Body of pancreas (tissue), 4 donors: ENCODE data around the gene MRPS35. TPM values are rescaled to one million over a fixed set of nuclear protein-coding genes. Genes with fewer than 3 reads are reported as not detected.

ENCODE experiments used
- ATAC-seq: fragments of 150-250 bp; one replicate; pipeline ENCODE4 v1.9.1; 2016
- DNase-seq, 4 donors: peaks; one replicate each; pipeline ENCODE4 v3.0.0-alpha.2; 2019
- H3K27ac ChIP-seq, 4 donors: fragments of 200-600 bp; sonication (generic); 1 replicate in 3 of 4; 2 replicates in 1 of 4; pipeline versions ENCODE4 v1.5.1 to v1.6.1; 2016 to 2019; ENCODE audit warnings: mild to moderate bottlenecking in 1 of 4, mixed read lengths in 1 of 4, moderate library complexity in 1 of 4
- H3K27me3 ChIP-seq, 2 donors: fragments of 200-600 bp; sonication (generic); one replicate each; pipeline ENCODE4 v1.6.0; 2016; ENCODE audit warnings: mild to moderate bottlenecking in 1 of 2
- H3K36me3 ChIP-seq, 2 donors: fragments of 200-600 bp; sonication (generic); replicated peaks in 1 of 2; 2 replicates each; pipeline ENCODE4 v1.5.1; 2016; ENCODE audit warnings: low read depth in 2 of 2; ENCODE audit not compliant: insufficient read depth in 1 of 2
- H3K4me1 ChIP-seq: fragments of 200-600 bp; sonication (generic); one replicate; pipeline ENCODE4 v1.6.0; 2016
- H3K4me3 ChIP-seq, 2 donors: fragments of 200-600 bp; sonication (generic); 1 replicate in 1 of 2; 2 replicates in 1 of 2; pipeline ENCODE4 v1.5.1; 2016 to 2019
- H3K9me3 ChIP-seq, 3 donors: fragments of 200-600 bp; sonication (generic); 1 replicate in 2 of 3; 2 replicates in 1 of 3; pipeline ENCODE4 v1.5.1; 2016
- POLR2A ChIP-seq, 3 donors: fragments of 450-650 bp; IDR thresholded peaks; one replicate each; pipeline ENCODE4 v1.6.1; 2016; ENCODE audit warnings: antibody characterized with exemption in 3 of 3, mild to moderate bottlenecking in 2 of 3
- WGBS, 2 donors: methylation state at CpG; one replicate each; pipeline ENCODE4 v1.1.5; 2017; 5-methylcytosine and 5-hydroxymethylcytosine counted together
- intact Hi-C: fragments of 100-400 bp; cut with DNase I; formaldehyde crosslinking; loops from one replicate; pipeline ENCODE4 v1.15.1; 2023
- total RNA-seq, 2 donors: library from RNA; depleted of rRNA; stranded (reverse); fragments of >200 nt; gene quantifications; one replicate each; pipeline ENCODE4 v1.1.0, GENCODE V29; 2016
- TF ChIP-seq, protein P1 (sequence below), 7 experiments: fragments of 450-650 bp in 4 of 7; fragments of 200-600 bp in 3 of 7; sonication (generic) in 3 of 7; IDR thresholded peaks; one replicate each; pipeline ENCODE4 v1.5.1; 2016 to 2019; ENCODE audit warnings: antibody characterized with exemption in 7 of 7

MRPS35 gene
- total RNA-seq, 2 donors from 2014 or later, result 14.3 to 16.5 TPM

DNA sequence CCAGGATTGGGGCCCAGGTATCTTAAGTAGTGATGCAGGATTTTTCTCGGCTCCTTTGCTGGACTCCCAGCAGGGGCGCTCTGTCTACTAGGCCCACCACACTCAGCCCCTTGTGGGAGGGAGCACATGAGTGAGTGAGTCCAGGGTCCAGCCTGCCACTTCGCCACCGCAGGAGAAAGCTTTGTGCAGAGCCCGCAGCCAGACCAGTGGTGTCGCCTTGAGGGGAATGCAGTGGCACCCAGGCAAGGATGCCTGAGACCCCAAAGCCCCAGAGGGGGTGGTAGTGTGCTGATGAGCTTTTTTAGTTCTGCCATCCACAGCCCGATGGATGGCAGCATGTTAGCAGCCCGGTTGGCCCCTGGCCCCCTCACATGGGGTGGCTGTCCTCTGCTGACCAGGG is 5.4 kb upstream of the MRPS35 start:
- no peaks in the 10 kb centered on the region for H3K36me3 ChIP-seq
- 71 to 78% methylated on average over 6 to 8 of the region's 8 CpGs for WGBS, 2 donors
- no peaks in the 10 kb centered on the region for H3K9me3 ChIP-seq
- no peaks in the 10 kb centered on the region for H3K4me1 ChIP-seq
- intact Hi-C loops, result no loop called here
- no peak for DNase-seq
- TF ChIP-seq, protein P1, sequence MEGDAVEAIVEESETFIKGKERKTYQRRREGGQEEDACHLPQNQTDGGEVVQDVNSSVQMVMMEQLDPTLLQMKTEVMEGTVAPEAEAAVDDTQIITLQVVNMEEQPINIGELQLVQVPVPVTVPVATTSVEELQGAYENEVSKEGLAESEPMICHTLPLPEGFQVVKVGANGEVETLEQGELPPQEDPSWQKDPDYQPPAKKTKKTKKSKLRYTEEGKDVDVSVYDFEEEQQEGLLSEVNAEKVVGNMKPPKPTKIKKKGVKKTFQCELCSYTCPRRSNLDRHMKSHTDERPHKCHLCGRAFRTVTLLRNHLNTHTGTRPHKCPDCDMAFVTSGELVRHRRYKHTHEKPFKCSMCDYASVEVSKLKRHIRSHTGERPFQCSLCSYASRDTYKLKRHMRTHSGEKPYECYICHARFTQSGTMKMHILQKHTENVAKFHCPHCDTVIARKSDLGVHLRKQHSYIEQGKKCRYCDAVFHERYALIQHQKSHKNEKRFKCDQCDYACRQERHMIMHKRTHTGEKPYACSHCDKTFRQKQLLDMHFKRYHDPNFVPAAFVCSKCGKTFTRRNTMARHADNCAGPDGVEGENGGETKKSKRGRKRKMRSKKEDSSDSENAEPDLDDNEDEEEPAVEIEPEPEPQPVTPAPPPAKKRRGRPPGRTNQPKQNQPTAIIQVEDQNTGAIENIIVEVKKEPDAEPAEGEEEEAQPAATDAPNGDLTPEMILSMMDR (IDR thresholded peaks at IDR 0.05), result no peak
- TF ChIP-seq POLR2A (IDR thresholded peaks at IDR 0.05), result no peak
- H3K27ac ChIP-seq, result no peak overlapping the region
- H3K4me3 ChIP-seq, result no peak overlapping the region
- ATAC-seq, result no peak
- no peaks in the 10 kb centered on the region for H3K27me3 ChIP-seq

DNA sequence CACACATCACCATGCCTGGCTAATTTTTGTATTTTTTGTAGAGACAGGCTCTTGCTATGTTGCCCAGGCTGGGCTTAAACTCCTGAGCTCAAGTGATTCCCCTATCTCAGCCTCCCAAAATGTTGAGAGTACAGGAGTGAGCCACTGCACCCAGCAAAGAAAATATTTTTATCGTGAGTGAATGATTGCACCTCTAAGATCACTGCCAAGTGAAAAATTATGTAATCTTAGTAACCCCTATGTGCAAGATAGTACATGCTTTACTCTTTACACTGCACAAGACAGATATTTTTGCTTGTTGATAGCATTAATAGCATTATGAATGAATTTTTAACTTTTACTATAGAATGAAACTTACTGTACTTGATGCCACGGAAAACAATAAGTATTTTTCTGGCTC is 3.4 kb upstream of the MRPS35 start:
- H3K27ac ChIP-seq, result no peak overlapping the region
- DNase-seq (no peak), ATAC-seq (no peak)
- no peaks in the 10 kb centered on the region for H3K27me3 ChIP-seq
- WGBS, 2 donors, result 53 to 59% methylated on average over 2 of the region's 2 CpGs
- no peak overlapping the region for H3K4me3 ChIP-seq
- peaks cover 6% of the 10 kb centered on the region for H3K4me1 ChIP-seq
- no peaks in the 10 kb centered on the region for H3K9me3 ChIP-seq
- no peak for TF ChIP-seq POLR2A (IDR thresholded peaks at IDR 0.05)
- TF ChIP-seq, protein P1 (IDR thresholded peaks at IDR 0.05), result no peak
- intact Hi-C loops, result no loop called here
- H3K36me3 ChIP-seq, result no peaks in the 10 kb centered on the region

DNA sequence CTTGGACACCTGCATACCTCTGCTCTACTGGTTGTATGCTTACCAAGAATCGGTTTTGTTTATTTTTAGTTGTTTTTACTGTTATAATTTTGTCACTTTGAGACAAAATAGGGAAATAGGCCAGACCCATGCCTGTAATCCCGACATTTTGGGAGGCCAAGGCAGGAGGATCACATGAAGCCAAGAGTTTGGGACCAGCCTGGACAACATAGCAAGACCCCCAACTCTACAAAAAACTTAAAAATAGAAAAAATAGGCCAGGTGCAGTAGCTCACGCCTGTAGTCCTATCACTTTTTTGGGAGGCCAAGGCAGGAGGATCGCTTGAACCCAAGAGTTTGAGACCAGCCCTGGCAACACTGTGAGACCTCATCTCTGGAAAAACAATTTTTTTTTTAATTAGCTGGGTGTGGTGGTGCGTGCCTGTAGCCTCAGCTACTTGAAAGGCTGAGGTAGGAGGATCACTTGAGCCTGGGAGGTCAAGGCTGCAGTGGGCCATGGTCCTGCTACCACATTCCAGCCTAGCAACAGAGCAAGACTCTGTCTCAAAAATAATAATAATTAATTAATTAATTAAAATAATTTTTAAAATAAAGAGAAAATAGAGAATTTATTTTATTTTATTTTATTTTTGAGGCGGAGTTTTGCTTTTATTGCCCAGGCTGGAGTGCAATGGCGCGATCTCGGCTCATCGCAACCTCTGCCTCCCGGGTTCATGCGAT is 1.3 kb upstream of the MRPS35 start:
- H3K36me3 ChIP-seq, result no peaks in the 10 kb centered on the region
- WGBS, 2 donors, result 58 to 71% methylated on average over 12 of the region's 12 CpGs
- no peaks in the 10 kb centered on the region for H3K9me3 ChIP-seq
- ATAC-seq (no peak), DNase-seq (no peak)
- H3K4me3 ChIP-seq, result peak overlapping the region in 1 of 2 donors; percentile 81
- H3K4me1 ChIP-seq, result peaks cover 13% of the 10 kb centered on the region
- TF ChIP-seq POLR2A (IDR thresholded peaks at IDR 0.05), result no peak
- TF ChIP-seq, protein P1 (IDR thresholded peaks at IDR 0.05), result no peak
- no peaks in the 10 kb centered on the region for H3K27me3 ChIP-seq
- intact Hi-C loops, result no loop called here
- H3K27ac ChIP-seq, result peak overlapping the region; percentile 77 to 94 (median 88)

DNA sequence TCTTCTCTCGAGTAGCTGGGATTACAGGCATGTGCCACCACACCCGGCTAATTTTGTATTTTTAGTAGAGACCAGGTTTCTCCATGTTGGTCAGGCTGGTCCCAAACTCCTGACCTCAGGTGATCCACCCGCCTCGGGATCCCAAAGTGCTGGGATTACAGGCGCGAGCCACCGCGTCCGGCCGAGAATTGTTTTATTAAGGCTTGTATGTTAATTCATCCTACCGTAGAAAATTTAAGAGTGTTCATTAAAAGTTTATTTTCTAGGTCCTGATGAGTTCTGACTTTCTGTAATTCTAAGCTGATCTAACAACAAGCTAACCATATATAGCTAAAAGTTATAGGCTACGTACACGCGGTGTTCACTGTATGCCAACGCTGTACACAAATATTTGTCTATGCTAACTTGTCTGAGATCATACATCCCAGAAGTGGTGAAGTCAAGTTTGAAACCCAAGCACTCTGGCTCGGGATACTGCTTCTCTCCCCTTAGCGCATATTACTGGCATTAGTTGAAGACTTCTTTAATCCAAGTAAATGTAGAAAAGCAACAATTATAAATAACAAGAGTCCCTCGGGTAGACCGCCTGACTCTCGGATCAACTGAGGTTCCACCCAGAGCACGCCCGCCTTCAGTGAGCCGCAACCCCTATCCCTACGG is 570 bp upstream of the MRPS35 start:
- peaks cover 13% of the 10 kb centered on the region for H3K4me1 ChIP-seq
- peak overlapping the region; percentile 81 to 82 for H3K4me3 ChIP-seq
- no peaks in the 10 kb centered on the region for H3K36me3 ChIP-seq
- TF ChIP-seq, protein P1 (IDR thresholded peaks at IDR 0.05), result no peak
- TF ChIP-seq POLR2A (IDR thresholded peaks at IDR 0.05), result no peak
- DNase-seq, result peak; percentile 42 to 53 (median 44)
- peak; percentile 84 for ATAC-seq
- H3K9me3 ChIP-seq, result no peaks in the 10 kb centered on the region
- WGBS, 2 donors, result 5 to 8% methylated on average over 24 of the region's 24 CpGs
- H3K27ac ChIP-seq, result peak overlapping the region; percentile 77 to 94 (median 88)
- intact Hi-C loops, result no loop called here
- no peaks in the 10 kb centered on the region for H3K27me3 ChIP-seq
